HEK293 (cell line): ENCODE measurements around the gene SH3BP5.

Experiments
- ZBTB1 ChIP-seq: fragments of 450-650 bp; formaldehyde crosslinking; IDR thresholded peaks from 2 replicates; pipeline ENCODE4 v1.5.1; 2016; ENCODE audit warnings: missing biosample characterization, missing genetic modification characterization
- ZNF16 ChIP-seq: fragments of 450-650 bp; formaldehyde crosslinking; IDR thresholded peaks from 2 replicates; pipeline ENCODE4 v1.5.1; 2016; ENCODE audit warnings: low read depth, missing biosample characterization, missing genetic modification characterization
- ZNF2 ChIP-seq: fragments of 450-650 bp; formaldehyde crosslinking; IDR thresholded peaks from 2 replicates; pipeline ENCODE4 v1.5.1; 2016; ENCODE audit warnings: missing biosample characterization, missing genetic modification characterization
- ZNF580 ChIP-seq: fragments of 450-650 bp; formaldehyde crosslinking; IDR thresholded peaks from 2 replicates; pipeline ENCODE4 v1.5.1; 2016; ENCODE audit warnings: missing biosample characterization, missing genetic modification characterization
- ZNF658 ChIP-seq: fragments of 450-650 bp; formaldehyde crosslinking; IDR thresholded peaks from 2 replicates; pipeline ENCODE4; 2016; ENCODE audit warnings: missing biosample characterization, missing genetic modification characterization
- ZNF707 ChIP-seq: fragments of 450-650 bp; formaldehyde crosslinking; IDR thresholded peaks from 2 replicates; pipeline ENCODE4 v1.5.1; 2016; ENCODE audit warnings: missing biosample characterization, missing genetic modification characterization
- ZNF837 ChIP-seq: fragments of 450-650 bp; formaldehyde crosslinking; IDR thresholded peaks from 2 replicates; pipeline ENCODE4 v1.5.1; 2016; ENCODE audit warnings: missing biosample characterization, missing genetic modification characterization
- TF ChIP-seq, protein P1 (sequence below): fragments of 450-650 bp; formaldehyde crosslinking; IDR thresholded peaks from 2 replicates; pipeline ENCODE4 v1.5.1; 2016; ENCODE audit warnings: missing biosample characterization, missing genetic modification characterization
- TF ChIP-seq, protein P2 (sequence below): fragments of 450-650 bp; formaldehyde crosslinking; IDR thresholded peaks from 2 replicates; pipeline ENCODE4 v1.5.1; 2016; ENCODE audit warnings: missing biosample characterization, missing genetic modification characterization, low read depth

DNA sequence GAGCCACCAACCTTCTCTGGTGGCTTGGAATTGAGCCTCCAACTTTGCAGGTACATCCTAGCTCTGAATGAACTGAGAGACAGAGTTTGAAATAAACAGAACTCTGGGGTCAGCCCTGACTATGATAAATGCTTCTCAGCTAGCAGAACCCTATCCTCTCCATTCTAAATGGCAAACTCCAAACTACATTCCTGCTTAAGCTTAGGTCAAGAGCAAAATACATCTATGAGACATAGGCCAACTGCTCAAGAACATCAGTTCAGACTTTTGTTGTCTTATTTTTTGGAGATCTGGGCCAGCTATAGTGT is 1.5 kb upstream of the SH3BP5 start:
- TF ChIP-seq ZNF707 (tag by site-specific recombination) = no peak
- TF ChIP-seq, protein P1, sequence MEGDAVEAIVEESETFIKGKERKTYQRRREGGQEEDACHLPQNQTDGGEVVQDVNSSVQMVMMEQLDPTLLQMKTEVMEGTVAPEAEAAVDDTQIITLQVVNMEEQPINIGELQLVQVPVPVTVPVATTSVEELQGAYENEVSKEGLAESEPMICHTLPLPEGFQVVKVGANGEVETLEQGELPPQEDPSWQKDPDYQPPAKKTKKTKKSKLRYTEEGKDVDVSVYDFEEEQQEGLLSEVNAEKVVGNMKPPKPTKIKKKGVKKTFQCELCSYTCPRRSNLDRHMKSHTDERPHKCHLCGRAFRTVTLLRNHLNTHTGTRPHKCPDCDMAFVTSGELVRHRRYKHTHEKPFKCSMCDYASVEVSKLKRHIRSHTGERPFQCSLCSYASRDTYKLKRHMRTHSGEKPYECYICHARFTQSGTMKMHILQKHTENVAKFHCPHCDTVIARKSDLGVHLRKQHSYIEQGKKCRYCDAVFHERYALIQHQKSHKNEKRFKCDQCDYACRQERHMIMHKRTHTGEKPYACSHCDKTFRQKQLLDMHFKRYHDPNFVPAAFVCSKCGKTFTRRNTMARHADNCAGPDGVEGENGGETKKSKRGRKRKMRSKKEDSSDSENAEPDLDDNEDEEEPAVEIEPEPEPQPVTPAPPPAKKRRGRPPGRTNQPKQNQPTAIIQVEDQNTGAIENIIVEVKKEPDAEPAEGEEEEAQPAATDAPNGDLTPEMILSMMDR (tag by site-specific recombination) = no peak
- no peak for TF ChIP-seq ZBTB1 (tag by site-specific recombination)
- TF ChIP-seq ZNF580 = no peak
- no peak for TF ChIP-seq ZNF837 (tag by site-specific recombination)
- TF ChIP-seq ZNF658 = no peak
- TF ChIP-seq ZNF16 = no peak
- no peak for TF ChIP-seq ZNF2
- TF ChIP-seq, protein P2, sequence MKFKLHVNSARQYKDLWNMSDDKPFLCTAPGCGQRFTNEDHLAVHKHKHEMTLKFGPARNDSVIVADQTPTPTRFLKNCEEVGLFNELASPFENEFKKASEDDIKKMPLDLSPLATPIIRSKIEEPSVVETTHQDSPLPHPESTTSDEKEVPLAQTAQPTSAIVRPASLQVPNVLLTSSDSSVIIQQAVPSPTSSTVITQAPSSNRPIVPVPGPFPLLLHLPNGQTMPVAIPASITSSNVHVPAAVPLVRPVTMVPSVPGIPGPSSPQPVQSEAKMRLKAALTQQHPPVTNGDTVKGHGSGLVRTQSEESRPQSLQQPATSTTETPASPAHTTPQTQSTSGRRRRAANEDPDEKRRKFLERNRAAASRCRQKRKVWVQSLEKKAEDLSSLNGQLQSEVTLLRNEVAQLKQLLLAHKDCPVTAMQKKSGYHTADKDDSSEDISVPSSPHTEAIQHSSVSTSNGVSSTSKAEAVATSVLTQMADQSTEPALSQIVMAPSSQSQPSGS (tag by site-specific recombination) = no peak
